Measurements from ENCODE around the gene MCM10. TPM values are rescaled to one million over a fixed set of nuclear protein-coding genes. Genes with fewer than 3 reads are reported as not detected.

MCM10 gene
- 10 to 100 TPM; 76.9 to 81.1 TPM for total RNA-seq

DNA sequence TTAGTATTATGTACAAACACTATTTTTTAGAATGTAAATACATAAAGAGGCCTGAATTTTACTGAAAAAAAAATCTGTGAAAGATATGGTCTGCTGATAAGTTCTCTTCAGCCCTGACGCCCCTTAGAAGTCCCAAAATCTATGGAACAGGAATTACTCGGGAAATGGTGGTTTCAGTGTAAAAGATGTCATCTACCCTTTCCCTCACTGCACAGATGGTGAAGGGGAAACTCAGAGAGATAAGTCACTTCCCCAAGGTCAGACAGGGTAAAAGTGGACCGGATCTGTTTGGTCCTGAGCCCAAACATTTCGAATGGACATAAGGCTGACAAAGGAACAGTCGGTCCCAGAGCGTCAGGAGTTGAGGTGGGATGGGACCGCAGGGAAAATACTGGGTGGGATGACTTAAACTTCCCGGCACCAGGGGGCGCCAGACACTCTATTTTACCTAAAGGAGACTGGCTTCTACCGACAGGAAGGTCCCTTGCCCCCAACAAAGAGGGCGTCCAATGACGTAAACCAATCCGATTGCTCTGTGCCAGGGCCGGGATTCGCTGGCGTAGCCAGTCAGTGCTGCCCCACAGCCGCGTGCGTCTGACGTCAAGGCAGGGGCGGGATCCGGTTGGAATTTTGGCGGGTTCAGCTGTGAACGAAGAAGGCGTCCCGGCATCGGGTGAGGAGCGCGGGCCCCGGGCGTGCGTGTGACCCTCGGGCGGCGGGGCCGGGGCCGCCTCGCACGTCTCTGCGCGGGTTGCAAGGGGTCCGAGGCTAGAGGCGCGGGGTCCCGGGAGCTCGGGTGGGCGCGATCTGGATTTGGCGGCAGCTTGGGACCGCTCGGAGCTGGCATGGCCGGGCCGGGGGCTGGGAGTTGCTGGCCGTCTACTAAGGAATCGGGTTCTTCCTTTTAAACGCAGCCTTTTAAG, at the start of gene MCM10:
Gene MCM10 (plus strand): TSS at position 625 of the 923 bp plus-strand sequence. CDS start 2,645 bp downstream, outside the sequence.
- Mint-ChIP-seq H3K4me3 (peak within 1 kb of the TSS; percentile 88), H3K4me1 (ENCODE audit: low read depth) (peaks cover 27% of the 10 kb centered on the region), H3K27ac (peak within 1 kb of the TSS; percentile 63)

DNA sequence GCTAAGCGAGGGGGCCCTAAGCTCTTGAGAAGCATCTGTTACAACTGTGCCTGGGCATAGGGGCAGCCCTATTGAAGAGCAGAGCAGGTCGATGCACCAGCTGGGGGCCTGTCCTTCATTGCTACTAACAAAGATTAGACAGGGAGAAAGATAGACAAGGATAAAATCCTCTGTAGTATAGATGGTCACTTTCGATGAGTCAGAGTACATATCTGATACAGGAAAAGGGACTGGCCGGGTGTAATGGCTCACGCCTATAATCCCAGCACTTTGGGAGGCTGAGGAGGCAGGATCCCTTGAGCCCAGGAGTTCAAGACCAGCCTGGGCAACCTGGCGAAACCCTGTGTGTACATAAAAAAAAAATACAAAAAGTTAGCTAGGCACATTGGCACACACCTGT, 47.8 kb upstream of the MCM10 start:
- Mint-ChIP-seq H3K4me1 (ENCODE audit: low read depth) (peaks cover 19% of the 10 kb centered on the region), H3K27ac (no peak overlapping the region), H3K36me3 (ENCODE audit: low read depth) (peaks cover 29% of the 10 kb centered on the region), H3K27me3 (ENCODE audit: low read depth) (no peaks in the 10 kb centered on the region), H3K9me3 (no peaks in the 10 kb centered on the region), H3K4me3 (no peak overlapping the region)
- CTCF ChIA-PET = interaction anchor here (0.8 kb wide), 1 partner anchor 46 kb away, joined by 3 read pairs; no protein-coding TSS in a partner anchor
- intact Hi-C loops (cut with micrococcal nuclease) = no loop called here
- no peak for DNase-seq

More for the DNA sequence above, at the start of gene MCM10:
- Mint-ChIP-seq H3K9me3 (no peaks in the 10 kb centered on the region), H3K27me3 (ENCODE audit: low read depth) (peaks cover 2% of the 10 kb centered on the region), H3K36me3 (ENCODE audit: low read depth) (peaks cover 35% of the 10 kb centered on the region)
- CTCF ChIA-PET = interaction anchor here (0.6 to 4.8 kb wide), 11 partner anchors 10 to 278 kb away, joined by 3 to 53 read pairs (median 4); partner anchors contain the start of gene PHYH
- peak; percentile 99 for DNase-seq
- intact Hi-C loops (cut with micrococcal nuclease) = loop anchor here (1.0 to 5.0 kb wide), 8 partner anchors 62 to 626 kb away; partner anchors contain the start of genes PRPF18 and SEPHS1

DNA sequence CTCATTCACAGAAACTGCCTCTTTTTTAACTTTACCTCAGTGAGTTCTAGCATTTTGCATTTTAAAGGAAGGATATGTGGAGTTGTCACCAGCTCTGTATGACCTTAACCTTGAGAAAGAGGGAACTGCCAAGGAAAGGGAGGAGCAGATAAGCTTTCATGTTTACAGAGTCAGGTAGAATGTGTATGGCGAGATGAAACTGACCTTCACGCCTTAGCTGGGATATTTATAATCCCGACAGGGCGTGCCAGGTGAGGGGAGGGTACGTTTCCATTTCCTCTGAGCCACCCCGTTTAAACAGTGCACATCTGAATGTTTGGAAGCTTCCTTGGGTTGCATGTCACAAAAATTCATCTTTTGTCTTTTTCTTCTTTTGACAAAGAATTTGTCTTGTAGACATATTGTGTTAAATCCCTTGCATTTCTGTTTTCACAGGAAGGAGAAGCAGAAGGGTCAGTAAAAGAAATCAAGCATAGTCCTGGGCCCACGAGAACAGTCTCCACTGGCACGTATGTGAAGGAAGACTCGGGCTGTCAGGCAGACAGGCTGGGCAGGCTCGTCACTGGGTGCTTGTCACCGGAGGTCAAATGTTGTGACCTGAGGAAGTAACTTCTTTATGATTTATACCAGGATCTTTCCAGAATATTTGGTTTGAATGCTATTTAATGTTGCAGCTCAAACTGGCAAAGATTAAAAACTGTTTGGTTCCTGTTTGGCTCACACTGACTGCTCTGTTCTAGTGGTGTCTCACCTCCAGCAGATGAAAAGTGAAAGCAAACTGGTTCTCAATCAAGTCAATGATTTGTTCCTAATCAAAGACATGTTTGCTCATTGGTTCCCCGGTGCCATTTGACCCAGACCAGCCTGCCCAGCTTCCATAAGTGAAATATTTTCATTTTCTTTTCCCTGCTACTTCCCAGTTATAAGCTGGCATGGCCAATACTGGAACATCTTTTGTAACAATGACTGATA, 45.2 kb upstream of the MCM10 start:
- intact Hi-C loops (cut with micrococcal nuclease) = loop anchor here (1.0 kb wide), 1 partner anchor 8 kb away; no protein-coding TSS in a partner anchor
- Mint-ChIP-seq H3K4me1 (ENCODE audit: low read depth) (peaks cover 4% of the 10 kb centered on the region), H3K27me3 (ENCODE audit: low read depth) (no peaks in the 10 kb centered on the region), H3K27ac (peak overlapping the region; percentile 1), H3K9me3 (no peaks in the 10 kb centered on the region), H3K4me3 (peak overlapping the region; percentile 41), H3K36me3 (ENCODE audit: low read depth) (peaks cover 37% of the 10 kb centered on the region)
- no peak for DNase-seq
- CTCF ChIA-PET = no interaction called here

DNA sequence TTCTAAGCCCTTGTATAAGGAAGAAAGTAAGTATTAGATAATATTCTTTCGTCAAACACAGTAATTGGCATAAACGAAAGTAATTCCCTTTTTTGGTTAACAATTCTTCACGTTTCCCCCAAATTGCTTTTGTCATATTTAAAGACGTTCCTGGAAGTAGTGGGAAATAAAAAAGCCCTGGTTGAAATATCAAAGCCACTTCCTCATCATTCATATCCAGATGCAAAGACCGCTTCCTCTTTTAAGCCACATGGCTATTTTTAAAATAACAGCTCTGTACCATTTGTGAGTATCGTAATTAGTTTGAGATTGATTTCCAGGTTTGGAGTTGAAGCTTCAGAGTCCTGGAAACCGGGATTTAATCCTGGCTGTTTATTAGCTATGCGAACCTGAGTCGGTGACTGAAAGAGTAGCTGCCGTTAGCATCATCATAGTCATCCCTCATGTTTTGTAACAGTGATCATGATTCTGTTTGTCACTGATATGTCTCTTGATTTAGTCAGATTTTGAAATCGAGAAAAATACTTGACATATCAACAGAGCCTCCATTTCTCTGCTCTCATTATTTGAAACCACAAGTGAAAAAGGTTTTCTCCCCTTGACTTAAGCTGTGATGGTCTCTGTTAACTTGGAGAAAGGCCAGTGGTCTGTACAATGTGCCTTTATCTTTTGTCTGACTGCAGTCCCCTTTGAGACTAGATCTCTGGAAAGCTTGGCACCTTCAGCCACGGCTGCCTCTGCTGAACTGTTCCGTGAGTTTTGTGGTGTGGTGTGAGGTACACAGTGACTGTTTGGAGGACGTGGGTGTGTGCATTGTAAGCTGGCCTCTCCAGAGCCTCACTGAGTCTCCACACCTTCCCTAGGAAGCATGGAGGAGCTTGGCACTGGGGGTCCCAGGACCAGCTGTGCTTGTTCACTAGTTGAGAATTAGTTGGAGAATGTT, 43.2 kb upstream of the MCM10 start:
- CTCF ChIA-PET = no interaction called here
- H3K4me3 Mint-ChIP-seq = no peak overlapping the region
- DNase-seq = no peak
- H3K9me3 Mint-ChIP-seq = no peaks in the 10 kb centered on the region
- peaks cover 45% of the 10 kb centered on the region for H3K36me3 Mint-ChIP-seq (ENCODE audit: low read depth)
- peaks cover 4% of the 10 kb centered on the region for H3K4me1 Mint-ChIP-seq (ENCODE audit: low read depth)
- intact Hi-C loops (cut with micrococcal nuclease) = no loop called here
- no peaks in the 10 kb centered on the region for H3K27me3 Mint-ChIP-seq (ENCODE audit: low read depth)
- no peak overlapping the region for H3K27ac Mint-ChIP-seq

DNA sequence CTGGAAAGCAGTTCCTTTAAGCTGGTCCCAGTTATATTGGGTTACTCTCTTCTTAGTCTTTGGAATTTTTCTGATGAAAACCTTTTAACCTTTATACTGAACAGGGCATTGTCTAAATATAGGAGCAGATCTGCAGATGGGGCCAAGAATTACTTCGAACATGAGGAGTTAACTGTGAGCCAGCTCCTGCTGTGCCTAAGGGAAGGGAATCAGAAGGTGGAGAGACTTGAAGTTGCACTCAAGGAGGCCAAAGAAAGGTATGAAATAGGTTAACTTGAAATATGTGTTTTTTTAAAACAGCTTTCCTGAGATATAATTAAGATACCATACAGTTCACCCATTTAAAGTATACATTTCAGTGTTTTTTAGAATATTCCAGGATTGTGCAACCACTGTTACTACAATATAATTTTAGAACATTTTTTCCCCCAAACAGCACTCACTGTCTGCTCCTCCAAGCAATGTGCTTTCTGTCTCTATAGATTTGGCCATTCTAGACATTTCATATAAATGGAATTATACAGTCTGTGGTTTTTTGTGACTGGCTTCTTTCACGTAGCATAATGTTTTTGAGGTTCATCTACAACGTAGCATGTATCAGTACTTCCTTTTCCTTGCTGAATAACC, 42.5 kb upstream of the MCM10 start:
- Mint-ChIP-seq H3K9me3 (no peaks in the 10 kb centered on the region), H3K4me1 (ENCODE audit: low read depth) (peaks cover 4% of the 10 kb centered on the region), H3K4me3 (no peak overlapping the region), H3K27me3 (ENCODE audit: low read depth) (no peaks in the 10 kb centered on the region), H3K36me3 (ENCODE audit: low read depth) (peaks cover 45% of the 10 kb centered on the region), H3K27ac (no peak overlapping the region)
- intact Hi-C loops (cut with micrococcal nuclease) = no loop called here
- CTCF ChIA-PET = no interaction called here
- DNase-seq = no peak

DNA sequence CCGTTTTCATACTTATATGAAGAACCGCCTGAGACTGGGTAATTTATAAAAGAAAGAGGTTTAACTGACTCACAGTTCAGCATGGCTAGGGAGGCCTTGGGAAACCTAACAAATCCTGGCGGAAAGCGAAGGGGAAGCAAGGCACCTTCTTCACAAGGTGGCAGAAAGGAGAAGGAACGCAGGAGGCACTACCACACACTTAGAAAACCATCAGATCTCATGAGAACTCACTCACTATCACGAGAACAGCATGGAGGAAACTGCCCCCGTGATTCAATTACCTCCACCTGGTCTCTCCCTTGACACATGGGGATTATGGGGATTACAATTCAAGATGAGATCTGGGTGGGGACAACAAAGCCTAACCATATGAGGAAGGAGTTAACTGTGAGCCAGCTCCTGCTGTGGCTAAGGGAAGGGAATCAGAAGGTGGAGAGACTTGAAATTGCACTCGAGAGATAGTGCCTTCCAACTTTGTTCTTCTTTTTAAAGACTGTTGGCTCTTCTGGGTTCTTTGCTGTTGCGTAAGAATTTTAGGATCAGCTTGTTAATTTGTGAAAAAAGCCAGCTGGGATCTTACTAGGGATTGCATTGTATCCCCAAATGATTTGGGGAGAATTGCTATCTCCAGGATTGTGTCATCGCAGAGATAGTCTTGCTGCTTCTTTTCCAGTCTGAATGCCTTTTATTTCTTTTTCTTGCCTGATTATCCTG, 40.4 kb upstream of the MCM10 start:
- H3K36me3 Mint-ChIP-seq (ENCODE audit: low read depth) = peaks cover 56% of the 10 kb centered on the region
- CTCF ChIA-PET = interaction anchor here (0.6 kb wide), 1 partner anchor 157 kb away, joined by 4 read pairs; no protein-coding TSS in a partner anchor

DNA sequence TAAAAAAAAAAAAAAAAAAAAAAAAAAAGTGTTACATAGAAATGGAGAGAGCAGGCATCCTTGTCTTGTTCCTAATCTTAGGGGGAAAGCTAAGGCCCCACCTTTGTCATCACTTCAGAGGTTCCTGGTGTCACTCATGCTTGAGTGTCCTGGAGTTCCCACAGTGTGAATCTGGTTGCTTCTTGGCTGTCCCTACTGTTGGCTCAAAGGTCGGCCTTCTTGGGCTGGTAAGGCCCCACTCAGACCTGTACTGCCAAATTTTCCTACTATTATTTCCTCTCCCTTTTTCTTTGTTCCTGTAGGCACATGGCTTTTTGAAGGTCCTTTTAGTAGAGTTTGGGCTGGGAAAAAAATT, 39.9 kb upstream of the MCM10 start:
- H3K4me1 Mint-ChIP-seq (ENCODE audit: low read depth) = peaks cover 1% of the 10 kb centered on the region
- no peaks in the 10 kb centered on the region for H3K27me3 Mint-ChIP-seq (ENCODE audit: low read depth)
- intact Hi-C loops (cut with micrococcal nuclease) = no loop called here
- H3K27ac Mint-ChIP-seq = no peak overlapping the region
- H3K36me3 Mint-ChIP-seq (ENCODE audit: low read depth) = peaks cover 52% of the 10 kb centered on the region
- H3K9me3 Mint-ChIP-seq = no peaks in the 10 kb centered on the region
- H3K4me3 Mint-ChIP-seq = no peak overlapping the region
- CTCF ChIA-PET = interaction anchor here (0.6 kb wide), 1 partner anchor 157 kb away, joined by 4 read pairs; no protein-coding TSS in a partner anchor
- no peak for DNase-seq

More for the DNA sequence above, 40.4 kb upstream of the MCM10 start:
- H3K27me3 Mint-ChIP-seq (ENCODE audit: low read depth) = no peaks in the 10 kb centered on the region
- intact Hi-C loops (cut with micrococcal nuclease) = no loop called here
- no peak overlapping the region for H3K4me3 Mint-ChIP-seq
- no peak overlapping the region for H3K27ac Mint-ChIP-seq
- peaks cover 4% of the 10 kb centered on the region for H3K4me1 Mint-ChIP-seq (ENCODE audit: low read depth)
- no peak for DNase-seq
- no peaks in the 10 kb centered on the region for H3K9me3 Mint-ChIP-seq

DNA sequence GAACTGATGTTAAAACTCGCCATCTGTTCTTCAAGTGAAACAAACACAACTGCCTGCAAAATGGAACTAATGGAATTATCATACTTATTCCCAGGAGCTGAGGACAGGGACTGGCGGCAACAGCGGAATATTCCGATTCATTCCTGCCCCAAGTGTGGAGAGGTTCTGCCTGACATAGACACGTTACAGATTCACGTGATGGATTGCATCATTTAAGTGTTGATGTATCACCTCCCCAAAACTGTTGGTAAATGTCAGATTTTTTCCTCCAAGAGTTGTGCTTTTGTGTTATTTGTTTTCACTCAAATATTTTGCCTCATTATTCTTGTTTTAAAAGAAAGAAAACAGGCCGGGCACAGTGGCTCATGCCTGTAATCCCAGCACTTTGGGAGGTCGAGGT, 24.7 kb upstream of the MCM10 start:
- no peak for DNase-seq
- no peaks in the 10 kb centered on the region for H3K27me3 Mint-ChIP-seq (ENCODE audit: low read depth)
- intact Hi-C loops (cut with micrococcal nuclease) = no loop called here
- H3K36me3 Mint-ChIP-seq (ENCODE audit: low read depth) = peaks cover 50% of the 10 kb centered on the region
- H3K27ac Mint-ChIP-seq = no peak overlapping the region
- no peaks in the 10 kb centered on the region for H3K9me3 Mint-ChIP-seq
- H3K4me3 Mint-ChIP-seq = no peak overlapping the region
- CTCF ChIA-PET = no interaction called here
- H3K4me1 Mint-ChIP-seq (ENCODE audit: low read depth) = no peaks in the 10 kb centered on the region

DNA sequence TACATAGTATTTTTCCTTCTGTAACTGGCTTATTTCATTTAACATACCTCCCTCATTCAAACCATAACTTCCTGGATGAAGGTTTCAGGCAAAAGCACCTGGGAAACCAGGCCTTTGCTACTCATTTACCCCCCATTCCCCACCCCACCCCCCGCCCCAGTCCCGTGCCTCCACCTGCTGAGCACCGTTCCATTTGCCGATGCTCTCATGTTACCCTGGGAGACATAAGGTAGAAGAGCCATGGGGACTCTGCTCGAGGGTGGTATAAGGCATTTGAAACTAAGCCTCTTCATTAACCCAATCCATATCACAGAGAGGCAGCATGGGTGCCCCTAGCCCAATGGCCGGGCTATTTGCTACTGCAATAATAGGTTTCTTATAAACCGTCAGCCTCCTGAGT, 22.2 kb upstream of the MCM10 start:
- Mint-ChIP-seq H3K36me3 (ENCODE audit: low read depth) (peaks cover 46% of the 10 kb centered on the region), H3K27me3 (ENCODE audit: low read depth) (no peaks in the 10 kb centered on the region), H3K9me3 (peaks cover 3% of the 10 kb centered on the region), H3K27ac (no peak overlapping the region), H3K4me3 (no peak overlapping the region), H3K4me1 (ENCODE audit: low read depth) (no peaks in the 10 kb centered on the region)
- no peak for DNase-seq
- intact Hi-C loops (cut with micrococcal nuclease) = no loop called here
- CTCF ChIA-PET = no interaction called here

DNA sequence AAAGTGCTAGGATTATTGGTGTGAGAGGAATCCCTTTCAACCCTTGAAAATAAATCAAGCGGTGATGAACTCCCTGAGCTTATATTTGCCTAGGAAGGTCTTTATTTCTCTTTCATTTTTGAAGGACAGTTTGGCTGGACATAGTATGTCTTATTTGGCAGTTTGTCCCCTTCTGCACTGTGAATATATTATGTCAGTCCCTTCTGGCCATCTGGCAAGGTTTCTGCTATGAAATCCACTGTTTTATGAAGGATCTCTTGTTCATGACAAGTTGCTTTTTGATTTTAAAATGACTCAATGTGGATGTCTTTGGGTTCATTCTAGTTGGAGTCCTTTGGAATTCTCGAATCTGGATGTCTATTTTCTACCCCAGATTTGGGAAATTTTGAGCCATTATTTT, 21.7 kb upstream of the MCM10 start:
- Mint-ChIP-seq H3K36me3 (ENCODE audit: low read depth) (peaks cover 48% of the 10 kb centered on the region), H3K9me3 (peaks cover 9% of the 10 kb centered on the region), H3K4me3 (no peak overlapping the region), H3K4me1 (ENCODE audit: low read depth) (no peaks in the 10 kb centered on the region), H3K27ac (no peak overlapping the region), H3K27me3 (ENCODE audit: low read depth) (no peaks in the 10 kb centered on the region)
- intact Hi-C loops (cut with micrococcal nuclease) = no loop called here
- CTCF ChIA-PET = no interaction called here
- no peak for DNase-seq

Measured in activated naive CD4-positive, alpha-beta T cell treated with anti-CD3 and anti-CD28 coated beads for 36 hours (primary cell).